Hepatocyte (in vitro differentiated cells): ENCODE measurements around the gene TSPAN3.

Source experiments
- CTCF ChIP-seq: fragments of 200-600 bp; sonication (generic); IDR thresholded peaks from 2 replicates; pipeline ENCODE4 v1.5.1; 2016; ENCODE audit warnings: antibody characterized with exemption, mild to moderate bottlenecking; ENCODE audit not compliant: poor library complexity
- EZH2 ChIP-seq: fragments of 200-600 bp; sonication (generic); IDR thresholded peaks from 2 replicates; pipeline ENCODE4 v1.6.1; 2016; ENCODE audit warnings: antibody characterized with exemption, mild to moderate bottlenecking, borderline replicate concordance
- EZH2phosphoT487 ChIP-seq: fragments of 200-600 bp; sonication (generic); IDR thresholded peaks from one replicate; pipeline ENCODE4 v1.6.1; 2018; ENCODE audit warnings: antibody characterized with exemption, mild to moderate bottlenecking, low read depth, moderate library complexity; ENCODE audit not compliant: unreplicated experiment, severe bottlenecking

- no peak for TF ChIP-seq CTCF
- TF ChIP-seq EZH2, result no peak
- TF ChIP-seq EZH2phosphoT487, result no peak
These were observed 50.4 kb downstream of the TSPAN3 start for GRCh38 chr15:77020348-77021087.
